Activated T-cell treated with anti-CD3 and anti-CD28 coated beads for 48 hours (primary cell): ENCODE results near the gene NAA20.
A peak's percentile ranks its signal among the peaks of the same experiment; 100 is the strongest.
"Not testable (repeated sequence)": the region's sequence is repeated elsewhere in the genome, so short reads cannot be mapped to it uniquely, and the experiment has no call there.

Experiments
- DNase-seq: peaks from one replicate; pipeline ENCODE4 v3.0.0-alpha.2; 2020; ENCODE audit warnings: low read depth

Gene NAA20

GRCh38 chr20:19991854-19992253 is 25.3 kb upstream of the NAA20 start:
- DNase-seq = no peak

- DNase-seq = no peak
These were observed 23.9 kb upstream of the NAA20 start for GRCh38 chr20:19992996-19993908.

GRCh38 chr20:19993958-19994669 is 23.0 kb upstream of the NAA20 start:
- DNase-seq = no peak

GRCh38 chr20:19995220-19995863 is 21.8 kb upstream of the NAA20 start:
- peak; percentile 6 for DNase-seq

GRCh38 chr20:19996222-19996621 is 20.9 kb upstream of the NAA20 start:
- DNase-seq = no peak

GRCh38 chr20:19996917-19997316 is 20.2 kb upstream of the NAA20 start:
- DNase-seq = no peak

- DNase-seq = no peak
These were observed 18.0 kb upstream of the NAA20 start for GRCh38 chr20:19998990-19999705.

GRCh38 chr20:20000211-20000968 is 16.8 kb upstream of the NAA20 start:
- no peak for DNase-seq

- DNase-seq = no peak
These were observed 14.8 kb upstream of the NAA20 start for GRCh38 chr20:20002101-20002998.

GRCh38 chr20:20003031-20003954 is 13.9 kb upstream of the NAA20 start:
- no peak for DNase-seq

- not testable (repeated sequence) for DNase-seq
These were observed 13.2 kb upstream of the NAA20 start for GRCh38 chr20:20003955-20004322.

GRCh38 chr20:20005342-20005741 is 11.8 kb upstream of the NAA20 start:
- DNase-seq = no peak

GRCh38 chr20:20009784-20010253 is 7.3 kb upstream of the NAA20 start:
- no peak for DNase-seq

GRCh38 chr20:20010639-20011500 is 6.3 kb upstream of the NAA20 start:
- DNase-seq = no peak

GRCh38 chr20:20012541-20012940 is 4.6 kb upstream of the NAA20 start:
- DNase-seq = no peak

- DNase-seq = no peak
These were observed 2.5 kb upstream of the NAA20 start for GRCh38 chr20:20014659-20015058.

GRCh38 chr20:20017844-20018185 is 653 bp downstream of the NAA20 start:
- no peak for DNase-seq

- DNase-seq = no peak
These were observed 1.2 kb downstream of the NAA20 start for GRCh38 chr20:20018366-20018765.
